GM18519 (cell line): ENCODE data around the gene EVA1A.

Source experiments
- ATAC-seq: cut with Tn5 transposase; IDR thresholded peaks from one replicate; pipeline ENCODE4 v1.9.1; 2021; ENCODE audit warnings: mild to moderate bottlenecking, moderate library complexity; ENCODE audit not compliant: unreplicated experiment, low FRiP score

EVA1A gene

GRCh38 chr2:75564026-75564688 lies 3.4 kb upstream of the EVA1A start:
- no peak for ATAC-seq

DNA sequence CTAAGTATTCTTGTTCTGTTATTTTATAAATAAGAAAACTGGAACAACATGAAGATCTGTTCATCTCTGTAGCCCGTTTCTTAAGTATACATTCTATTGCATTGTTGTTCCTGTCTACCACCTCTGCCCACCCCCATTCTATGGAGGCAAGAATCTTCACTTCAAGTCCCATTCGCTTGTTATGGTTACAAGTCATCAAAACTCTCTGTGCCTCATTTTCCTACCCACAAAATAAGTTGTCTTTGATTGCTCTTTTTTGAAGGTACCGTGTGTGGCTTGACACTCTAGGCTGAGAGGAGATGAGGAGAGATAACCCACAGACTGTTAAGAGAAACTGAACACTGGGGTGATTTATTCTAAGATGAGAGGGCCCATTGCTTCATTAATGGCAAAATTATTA lies 2.9 kb upstream of the EVA1A start:
- ATAC-seq: no peak

GRCh38 chr2:75562513-75562864 lies 1.8 kb upstream of the EVA1A start:
- ATAC-seq: no peak

GRCh38 chr2:75561566-75562512 lies 1.1 kb upstream of the EVA1A start:
- ATAC-seq: no peak

- no peak for ATAC-seq
Observed at GRCh38 chr2:75560022-75560767, 544 bp downstream of the EVA1A start.

DNA sequence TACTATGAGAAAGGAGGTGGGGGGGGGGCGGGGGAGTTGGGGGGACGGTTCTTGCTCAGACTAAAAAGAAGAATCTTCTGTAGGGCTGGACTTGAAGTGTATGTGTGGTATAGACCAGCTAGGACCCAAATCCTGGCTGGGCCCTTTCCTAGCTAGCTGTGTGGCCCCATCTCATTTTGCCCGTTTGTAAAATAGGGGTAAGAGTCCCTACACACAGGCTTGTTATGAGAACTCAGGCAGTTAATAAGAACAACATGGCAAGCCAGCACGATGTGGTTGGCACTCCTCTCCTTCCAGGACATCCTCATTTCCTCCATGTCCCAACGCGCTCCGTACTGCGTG lies 1.1 kb downstream of the EVA1A start:
- no peak for ATAC-seq

- ATAC-seq: no peak
Observed at GRCh38 chr2:75558786-75559679, 1.7 kb downstream of the EVA1A start.

GRCh38 chr2:75558136-75558535 lies 2.6 kb downstream of the EVA1A start:
- no peak for ATAC-seq

GRCh38 chr2:75557474-75558133 lies 3.1 kb downstream of the EVA1A start:
- no peak for ATAC-seq

- ATAC-seq: no peak
Observed at GRCh38 chr2:75556679-75557366, 3.9 kb downstream of the EVA1A start.

- ATAC-seq: no peak
Observed at GRCh38 chr2:75555701-75556100, 5.0 kb downstream of the EVA1A start.

DNA sequence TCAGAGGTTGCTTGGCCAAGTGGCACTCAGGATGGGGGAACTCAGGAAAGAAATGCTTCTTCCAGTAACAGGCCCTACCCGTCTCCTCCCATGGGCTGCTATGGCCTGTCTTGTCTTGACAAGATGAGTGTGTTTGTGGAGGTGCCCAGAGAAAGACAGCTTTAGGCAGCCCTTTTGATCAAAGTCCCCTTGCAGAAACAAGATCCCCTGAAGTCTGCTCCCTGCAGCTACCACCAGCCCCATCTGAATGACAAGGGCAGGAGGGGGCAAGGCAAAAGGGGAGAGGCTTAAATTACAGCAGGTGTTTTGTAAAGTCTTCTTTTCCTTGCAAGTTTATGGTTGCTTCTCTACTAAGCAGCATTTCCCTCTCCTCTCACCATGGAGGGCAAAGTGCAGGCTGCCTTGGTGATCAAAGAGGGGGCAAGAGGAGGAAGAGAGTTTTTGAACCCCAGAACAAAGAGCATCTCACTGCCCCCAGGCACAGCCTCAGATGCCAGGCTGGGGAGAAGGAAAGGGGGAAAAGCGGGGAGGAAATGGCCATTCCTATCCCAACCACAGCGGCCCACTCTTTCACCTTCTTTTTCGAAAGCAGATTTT lies 6.7 kb downstream of the EVA1A start:
- ATAC-seq: no peak

- no peak for ATAC-seq
Observed at GRCh38 chr2:75552222-75552621, 8.5 kb downstream of the EVA1A start.

DNA sequence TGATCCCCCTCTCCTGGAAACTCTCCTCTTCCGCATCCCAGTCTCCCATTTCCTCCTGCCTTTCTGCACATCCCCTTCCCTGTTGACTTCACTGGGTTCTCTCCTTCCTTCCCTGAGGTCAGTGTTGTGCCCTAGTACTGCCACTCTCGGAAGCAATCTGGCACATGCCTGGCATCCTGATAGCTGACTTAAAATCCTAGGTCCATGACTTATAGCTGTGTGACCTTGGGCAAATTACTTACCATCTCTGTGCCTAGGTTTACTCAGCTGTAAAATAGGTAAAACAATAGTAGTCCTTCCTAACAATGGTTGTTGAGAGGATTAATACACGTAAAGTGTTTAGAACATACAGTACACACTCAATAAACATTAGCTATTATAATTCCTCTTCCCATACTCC lies 9.3 kb downstream of the EVA1A start:
- ATAC-seq: no peak

- ATAC-seq: no peak
Observed at GRCh38 chr2:75549401-75550253, 11.1 kb downstream of the EVA1A start.

- no peak for ATAC-seq
Observed at GRCh38 chr2:75548036-75548573, 12.6 kb downstream of the EVA1A start.

DNA sequence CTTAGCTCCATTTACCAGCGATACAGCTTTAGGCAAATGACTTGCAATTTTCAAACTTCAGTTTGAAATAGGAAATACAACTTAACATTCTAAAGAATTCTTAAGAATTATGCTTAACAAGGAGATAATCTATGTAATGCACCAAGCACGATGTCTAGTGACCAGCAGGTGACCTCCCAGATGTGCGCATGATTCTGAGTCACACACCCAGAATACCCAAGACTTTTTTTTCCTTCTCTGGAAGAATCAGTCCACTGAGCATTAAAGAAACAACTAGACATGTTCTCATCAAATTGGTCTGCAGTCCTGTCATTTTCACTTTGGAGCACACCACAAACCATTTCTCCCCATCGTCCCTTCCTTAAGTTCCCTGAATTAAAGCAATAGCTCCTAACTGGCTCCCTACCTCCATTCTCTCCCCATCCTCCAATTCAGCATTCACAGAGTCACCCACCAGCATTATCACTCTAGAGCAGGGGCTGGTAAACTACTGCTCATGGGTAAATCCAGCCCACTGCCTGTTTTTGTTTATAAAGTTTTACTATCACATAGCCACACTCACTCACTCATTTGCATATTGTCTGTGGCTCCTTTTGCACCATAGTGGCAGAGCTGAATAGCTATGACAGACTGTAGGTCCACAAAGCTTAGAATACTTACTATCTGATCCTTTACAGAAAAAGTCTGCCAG lies 13.2 kb downstream of the EVA1A start:
- ATAC-seq: no peak
